ENCODE data around the gene ASIC3.

ASIC3 gene

GRCh38 chr7:151088856-151089699 lies 40.7 kb downstream of the ASIC3 start:
- DNase-seq: peak; percentile 96

GRCh38 chr7:151089893-151090730 lies 41.8 kb downstream of the ASIC3 start:
- peak; percentile 91 for DNase-seq

- no peak for DNase-seq
Measured at GRCh38 chr7:151091003-151091402, 42.7 kb downstream of the ASIC3 start.

- no peak for DNase-seq
Measured at GRCh38 chr7:151091431-151091830, 43.1 kb downstream of the ASIC3 start.

GRCh38 chr7:151091988-151092387 lies 43.7 kb downstream of the ASIC3 start:
- DNase-seq: no peak

GRCh38 chr7:151093748-151094147 lies 45.4 kb downstream of the ASIC3 start:
- DNase-seq: no peak

- no peak for DNase-seq
Measured at GRCh38 chr7:151094675-151095074, 46.3 kb downstream of the ASIC3 start.

GRCh38 chr7:151095123-151095797 lies 46.9 kb downstream of the ASIC3 start:
- DNase-seq: no peak

- DNase-seq: no peak
Measured at GRCh38 chr7:151095828-151096475, 47.6 kb downstream of the ASIC3 start.

- DNase-seq: no peak
Measured at GRCh38 chr7:151099486-151100211, 51.3 kb downstream of the ASIC3 start.

GRCh38 chr7:151100921-151101320 lies 52.6 kb downstream of the ASIC3 start:
- DNase-seq: no peak

- no peak for DNase-seq
Measured at GRCh38 chr7:151101621-151102396, 53.5 kb downstream of the ASIC3 start.

Data from NCI-H2171 treated with DMSO at 0.1 percent for 48 hours (cell line).